GM18511 (cell line): ENCODE results near the gene FXYD2.

Source experiments
- ATAC-seq: cut with Tn5 transposase; IDR thresholded peaks from one replicate; pipeline ENCODE4 v1.9.1; 2021; ENCODE audit warnings: mild to moderate bottlenecking, moderate library complexity; ENCODE audit not compliant: unreplicated experiment

The FXYD2 gene

GRCh38 chr11:117859061-117859460, 34.5 kb upstream of the FXYD2 start:
- ATAC-seq = no peak

GRCh38 chr11:117857734-117858414, 33.3 kb upstream of the FXYD2 start:
- no peak for ATAC-seq

- no peak for ATAC-seq
These were observed 31.5 kb upstream of the FXYD2 start for GRCh38 chr11:117855912-117856651.

GRCh38 chr11:117855186-117855845, 30.8 kb upstream of the FXYD2 start:
- ATAC-seq = no peak

- ATAC-seq = no peak
These were observed 27.8 kb upstream of the FXYD2 start for GRCh38 chr11:117852309-117852708.

- no peak for ATAC-seq
These were observed 27.3 kb upstream of the FXYD2 start for GRCh38 chr11:117851852-117852251.

- no peak for ATAC-seq
These were observed 26.6 kb upstream of the FXYD2 start for GRCh38 chr11:117851106-117851505.

- no peak for ATAC-seq
These were observed 25.4 kb upstream of the FXYD2 start for GRCh38 chr11:117849781-117850414.

GRCh38 chr11:117843666-117844484, 19.3 kb upstream of the FXYD2 start:
- no peak for ATAC-seq

GRCh38 chr11:117842131-117842941, 17.8 kb upstream of the FXYD2 start:
- no peak for ATAC-seq

GRCh38 chr11:117841551-117842031, 17.0 kb upstream of the FXYD2 start:
- no peak for ATAC-seq

GRCh38 chr11:117840881-117841550, 16.5 kb upstream of the FXYD2 start:
- ATAC-seq = no peak

GRCh38 chr11:117839936-117840813, 15.6 kb upstream of the FXYD2 start:
- ATAC-seq = no peak

- no peak for ATAC-seq
These were observed 14.9 kb upstream of the FXYD2 start for GRCh38 chr11:117839380-117839881.

- ATAC-seq = no peak
These were observed 14.4 kb upstream of the FXYD2 start for GRCh38 chr11:117838901-117839300.

- ATAC-seq = no peak
These were observed 13.2 kb upstream of the FXYD2 start for GRCh38 chr11:117837791-117838190.

- ATAC-seq = no peak
These were observed 12.7 kb upstream of the FXYD2 start for GRCh38 chr11:117837070-117837776.
